Measurements from ENCODE around the gene F8.

DNA sequence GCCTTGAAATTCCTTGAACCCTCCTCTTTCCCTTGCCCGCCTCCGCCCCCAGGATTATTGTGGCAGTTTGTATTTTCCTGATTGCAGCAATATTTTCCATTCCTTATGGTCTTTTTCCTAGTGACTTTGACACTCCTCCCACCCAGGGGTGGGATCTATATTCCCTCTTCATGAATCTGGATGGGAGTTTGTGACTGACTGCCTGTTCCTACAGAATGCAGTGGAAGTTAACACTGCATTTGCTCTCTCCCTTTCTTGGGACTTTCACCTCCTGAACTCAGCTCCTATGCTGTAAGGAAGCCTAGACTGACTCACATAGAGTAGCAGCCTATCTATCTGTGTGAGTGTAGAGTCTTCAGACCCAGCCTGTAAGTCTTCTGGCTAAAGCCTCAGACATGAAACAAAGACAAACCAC is 6.4 kb upstream of the F8 start:
- no peak for TF ChIP-seq POLR2A (IDR thresholded peaks at IDR 0.05)
- TF ChIP-seq, protein P1, sequence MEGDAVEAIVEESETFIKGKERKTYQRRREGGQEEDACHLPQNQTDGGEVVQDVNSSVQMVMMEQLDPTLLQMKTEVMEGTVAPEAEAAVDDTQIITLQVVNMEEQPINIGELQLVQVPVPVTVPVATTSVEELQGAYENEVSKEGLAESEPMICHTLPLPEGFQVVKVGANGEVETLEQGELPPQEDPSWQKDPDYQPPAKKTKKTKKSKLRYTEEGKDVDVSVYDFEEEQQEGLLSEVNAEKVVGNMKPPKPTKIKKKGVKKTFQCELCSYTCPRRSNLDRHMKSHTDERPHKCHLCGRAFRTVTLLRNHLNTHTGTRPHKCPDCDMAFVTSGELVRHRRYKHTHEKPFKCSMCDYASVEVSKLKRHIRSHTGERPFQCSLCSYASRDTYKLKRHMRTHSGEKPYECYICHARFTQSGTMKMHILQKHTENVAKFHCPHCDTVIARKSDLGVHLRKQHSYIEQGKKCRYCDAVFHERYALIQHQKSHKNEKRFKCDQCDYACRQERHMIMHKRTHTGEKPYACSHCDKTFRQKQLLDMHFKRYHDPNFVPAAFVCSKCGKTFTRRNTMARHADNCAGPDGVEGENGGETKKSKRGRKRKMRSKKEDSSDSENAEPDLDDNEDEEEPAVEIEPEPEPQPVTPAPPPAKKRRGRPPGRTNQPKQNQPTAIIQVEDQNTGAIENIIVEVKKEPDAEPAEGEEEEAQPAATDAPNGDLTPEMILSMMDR (IDR thresholded peaks at IDR 0.05), result no peak
- no peak for TF ChIP-seq POLR2AphosphoS5 (IDR thresholded peaks at IDR 0.05)
